PC-9 (cell line): Measurements from ENCODE around the gene CARS2.

Experiments
- EZH2 ChIP-seq: fragments of 200-600 bp; sonication (generic); IDR thresholded peaks from 2 replicates; pipeline ENCODE4 v1.8.0; 2017; ENCODE audit warnings: antibody characterized with exemption, low read depth
- TF ChIP-seq, protein P1 (sequence below): fragments of 200-600 bp; sonication (generic); conservative IDR thresholded peaks from 2 replicates; pipeline ENCODE4 v1.6.1; 2017; ENCODE audit warnings: mixed run types, antibody characterized with exemption, mild to moderate bottlenecking, moderate library complexity

DNA sequence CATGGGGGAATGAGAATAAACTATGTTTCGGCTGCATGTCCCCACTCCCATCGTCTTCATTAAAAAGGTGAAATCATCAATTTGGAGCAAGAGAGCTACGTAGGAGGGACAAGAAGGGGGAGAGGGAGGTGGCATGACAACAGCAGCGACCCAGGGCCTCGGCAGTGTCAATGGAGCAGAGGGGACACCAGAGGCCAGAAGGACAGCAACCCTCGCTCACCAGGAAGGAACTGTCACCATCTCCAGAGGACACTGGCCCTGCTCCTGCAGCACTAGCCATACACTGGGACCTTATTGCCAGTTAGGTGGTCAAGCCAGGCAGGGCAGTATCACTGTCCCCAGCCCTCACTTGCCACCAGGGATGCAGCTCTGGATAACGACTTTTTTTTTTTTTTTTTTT lies 56.4 kb downstream of the CARS2 start:
- TF ChIP-seq, protein P1, sequence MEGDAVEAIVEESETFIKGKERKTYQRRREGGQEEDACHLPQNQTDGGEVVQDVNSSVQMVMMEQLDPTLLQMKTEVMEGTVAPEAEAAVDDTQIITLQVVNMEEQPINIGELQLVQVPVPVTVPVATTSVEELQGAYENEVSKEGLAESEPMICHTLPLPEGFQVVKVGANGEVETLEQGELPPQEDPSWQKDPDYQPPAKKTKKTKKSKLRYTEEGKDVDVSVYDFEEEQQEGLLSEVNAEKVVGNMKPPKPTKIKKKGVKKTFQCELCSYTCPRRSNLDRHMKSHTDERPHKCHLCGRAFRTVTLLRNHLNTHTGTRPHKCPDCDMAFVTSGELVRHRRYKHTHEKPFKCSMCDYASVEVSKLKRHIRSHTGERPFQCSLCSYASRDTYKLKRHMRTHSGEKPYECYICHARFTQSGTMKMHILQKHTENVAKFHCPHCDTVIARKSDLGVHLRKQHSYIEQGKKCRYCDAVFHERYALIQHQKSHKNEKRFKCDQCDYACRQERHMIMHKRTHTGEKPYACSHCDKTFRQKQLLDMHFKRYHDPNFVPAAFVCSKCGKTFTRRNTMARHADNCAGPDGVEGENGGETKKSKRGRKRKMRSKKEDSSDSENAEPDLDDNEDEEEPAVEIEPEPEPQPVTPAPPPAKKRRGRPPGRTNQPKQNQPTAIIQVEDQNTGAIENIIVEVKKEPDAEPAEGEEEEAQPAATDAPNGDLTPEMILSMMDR, result no peak
- no peak for TF ChIP-seq EZH2
